ENCODE measurements around the gene LRRC40.

Gene LRRC40

GRCh38 chr1:70115315-70115714 lies 90.1 kb downstream of the LRRC40 start:
- DNase-seq (ENCODE audit: low read depth), result no peak

- DNase-seq (ENCODE audit: low read depth), result no peak
Observed at GRCh38 chr1:70112838-70113237, 92.5 kb downstream of the LRRC40 start.

GRCh38 chr1:70109241-70109640 lies 96.1 kb downstream of the LRRC40 start:
- no peak for DNase-seq (ENCODE audit: low read depth)

DNA sequence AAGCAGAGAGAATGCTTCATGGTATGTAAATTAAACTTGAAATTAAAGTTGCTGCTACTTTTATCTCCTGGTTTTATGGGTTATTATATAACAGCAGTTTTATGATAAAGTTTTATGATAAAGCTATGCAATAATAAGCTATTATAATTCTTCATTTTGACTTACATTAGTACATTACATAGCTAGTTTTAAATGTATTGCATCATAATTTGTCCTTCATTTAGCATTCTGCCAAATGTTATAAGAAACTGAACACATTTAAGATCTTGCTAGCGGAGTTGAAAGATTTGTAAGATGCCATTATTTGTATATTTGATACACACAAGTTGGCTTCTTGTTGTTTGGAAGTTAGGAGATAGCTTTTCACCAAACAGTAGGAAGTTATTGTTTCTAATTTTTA lies 101.6 kb downstream of the LRRC40 start:
- DNase-seq (ENCODE audit: low read depth), result no peak

GRCh38 chr1:70101774-70102173 lies 103.6 kb downstream of the LRRC40 start:
- no peak for DNase-seq (ENCODE audit: low read depth)

GRCh38 chr1:70101231-70101630 lies 104.1 kb downstream of the LRRC40 start:
- no peak for DNase-seq (ENCODE audit: low read depth)

Data from activated T-helper 1 cell treated with Interleukin-2 at 50 U/mL for 16 hours (primary cell).